ENCODE data around the gene FAU.

FAU gene

DNA sequence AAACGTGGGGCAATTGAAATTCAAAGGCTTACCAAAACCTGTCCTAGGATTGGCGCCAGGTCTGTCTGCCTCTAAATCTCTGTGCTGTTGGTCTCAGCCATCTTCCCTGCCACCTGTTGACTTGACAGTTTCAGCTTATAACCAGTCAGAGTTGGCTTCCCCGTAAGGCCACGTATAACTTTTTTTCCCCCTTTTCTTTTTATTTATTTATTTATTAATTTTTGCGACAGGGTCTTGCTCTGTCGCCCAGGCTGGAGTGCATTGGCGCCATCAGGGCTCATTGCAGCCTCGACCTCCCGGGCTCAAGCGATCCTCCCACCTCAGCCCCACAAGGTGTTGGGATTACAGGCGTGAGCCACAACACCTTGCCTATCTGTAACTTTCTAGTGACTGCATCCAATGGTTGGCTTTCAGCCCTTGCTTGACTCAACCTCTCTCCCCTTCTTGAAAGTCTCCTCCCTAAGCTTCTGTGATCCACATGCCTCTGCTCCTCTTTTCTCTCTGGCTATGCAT, 13.8 kb upstream of the FAU start:
- DNase-seq (ENCODE audit: low spot score): no peak

DNA sequence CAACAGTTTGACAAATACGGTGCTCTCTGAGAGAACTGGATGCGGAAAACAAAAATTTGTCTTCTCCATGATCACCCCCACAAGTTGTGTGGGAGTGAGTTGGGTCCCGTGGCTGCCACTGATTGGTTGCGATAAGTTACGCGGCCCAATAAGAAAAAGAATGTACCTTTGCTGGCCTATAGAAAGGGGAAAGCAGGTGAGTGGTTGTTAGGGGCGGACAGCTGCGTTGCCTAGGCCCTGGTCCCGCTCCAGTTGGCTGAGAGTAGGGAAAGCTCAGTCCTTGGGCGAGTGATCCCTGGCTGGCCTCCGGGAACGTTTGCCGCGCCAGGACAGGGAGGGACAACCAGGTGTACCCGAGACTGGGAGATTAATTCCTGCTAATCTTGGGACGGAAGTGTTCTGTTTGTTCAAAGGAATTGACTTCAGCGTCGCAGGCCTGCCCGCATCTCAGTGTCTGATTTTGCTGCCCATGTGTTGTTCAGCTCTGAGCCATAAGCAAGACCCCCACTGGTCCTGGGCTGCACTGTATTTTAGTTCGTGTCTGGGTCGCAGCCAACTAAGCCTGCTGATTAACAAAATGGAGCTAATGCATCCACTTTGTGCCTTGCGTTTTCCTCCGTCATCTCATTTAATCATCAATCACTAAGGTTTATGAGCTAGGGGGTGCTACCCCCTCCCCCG, 13.2 kb upstream of the FAU start:
- peak; percentile 97 for DNase-seq (ENCODE audit: low spot score)

DNA sequence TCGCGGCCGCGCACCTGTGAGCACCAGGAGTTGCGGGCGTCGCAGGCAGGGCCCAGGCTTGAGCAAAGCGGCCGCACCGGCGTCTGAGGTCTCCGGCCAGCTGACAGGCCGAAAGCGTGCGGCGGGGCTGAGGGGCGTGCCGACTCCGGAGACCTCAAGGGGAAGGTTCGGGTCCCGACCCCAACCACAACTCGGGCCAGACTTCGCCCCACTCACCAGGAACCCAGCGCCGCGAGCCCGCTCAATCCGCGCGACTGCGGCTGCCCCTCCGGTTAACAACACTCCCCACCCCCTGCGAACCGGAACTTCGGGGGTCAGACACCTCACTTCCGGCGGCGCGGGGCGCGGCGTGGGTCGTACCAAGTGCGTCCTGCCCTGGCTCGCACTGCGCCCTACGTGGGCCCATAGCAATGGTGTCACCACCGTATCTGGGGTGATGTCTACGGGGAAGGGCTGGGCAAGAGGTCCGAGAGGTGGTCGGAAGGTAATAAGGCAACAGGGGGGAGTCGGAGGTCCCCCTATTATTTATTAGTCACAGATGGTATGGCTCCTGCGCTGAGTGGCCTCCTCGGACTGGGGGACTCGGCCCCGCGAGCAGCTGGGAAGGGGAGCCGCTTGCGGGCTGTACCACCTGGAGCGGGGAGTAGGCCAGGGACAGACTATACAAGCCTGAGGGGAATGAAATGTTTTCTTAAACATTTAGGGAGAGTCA, 12.5 kb upstream of the FAU start, which contains the start of gene SYVN1:
SYVN1 (minus strand) TSS at position 280 of the 712 bp plus-strand sequence. CDS start 918 bp downstream, outside the sequence.
- DNase-seq (ENCODE audit: low spot score): peak; percentile 90

DNA sequence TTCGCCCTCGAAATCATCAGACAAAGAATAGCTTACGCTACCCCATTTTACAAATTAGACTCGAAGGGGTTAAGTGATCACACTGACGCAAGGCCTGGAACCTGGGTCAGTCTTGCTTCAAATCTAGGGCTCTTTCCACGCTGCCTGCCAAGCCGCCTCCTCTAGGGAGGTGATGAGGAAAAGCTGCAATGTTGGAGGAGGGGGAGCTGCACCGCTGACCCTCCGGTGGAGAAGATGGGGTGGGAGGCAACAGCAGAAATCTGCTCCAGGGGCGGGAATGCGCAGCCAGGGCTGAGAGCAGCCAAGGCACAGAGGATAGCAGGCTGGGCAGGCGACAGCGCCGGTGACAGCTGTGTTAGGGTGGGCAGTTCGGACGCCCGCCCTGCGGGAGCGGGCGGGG, 11.8 kb upstream of the FAU start:
- DNase-seq (ENCODE audit: low spot score): no peak

DNA sequence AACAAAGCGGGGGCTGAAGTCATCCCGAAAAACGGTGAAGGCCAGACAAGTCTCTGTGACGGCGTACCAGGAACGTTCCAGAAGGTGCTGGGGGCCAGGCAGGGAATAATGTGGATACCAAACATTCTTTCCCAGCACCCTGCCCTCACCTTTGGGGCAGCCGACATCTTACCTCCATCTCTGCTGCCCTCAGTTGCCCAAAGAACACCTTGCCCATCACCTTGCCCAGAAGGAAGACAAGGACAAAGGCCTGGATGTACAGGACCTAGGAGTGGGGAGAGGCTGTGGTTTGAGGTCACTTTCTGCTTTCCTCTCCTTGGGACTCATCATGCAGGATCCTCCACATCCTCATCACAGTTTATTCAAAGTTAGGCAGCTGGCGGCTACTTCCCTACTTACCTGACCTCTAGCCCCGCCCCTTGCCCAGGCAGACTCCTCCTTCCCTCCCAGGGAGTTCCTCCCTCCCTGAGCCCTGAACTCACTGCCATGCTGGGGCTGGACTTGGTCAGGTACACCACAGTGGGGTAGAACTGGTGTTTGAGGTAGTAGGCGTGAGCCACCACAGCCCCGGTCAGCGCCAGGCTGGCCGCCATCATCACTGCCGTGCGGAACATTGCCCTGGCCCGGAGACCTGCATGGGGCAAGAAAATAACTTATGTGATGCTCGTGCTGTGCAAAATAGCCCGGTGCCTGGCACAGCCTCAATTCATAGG, 11.2 kb upstream of the FAU start:
- DNase-seq (ENCODE audit: low spot score): peak; percentile 73

DNA sequence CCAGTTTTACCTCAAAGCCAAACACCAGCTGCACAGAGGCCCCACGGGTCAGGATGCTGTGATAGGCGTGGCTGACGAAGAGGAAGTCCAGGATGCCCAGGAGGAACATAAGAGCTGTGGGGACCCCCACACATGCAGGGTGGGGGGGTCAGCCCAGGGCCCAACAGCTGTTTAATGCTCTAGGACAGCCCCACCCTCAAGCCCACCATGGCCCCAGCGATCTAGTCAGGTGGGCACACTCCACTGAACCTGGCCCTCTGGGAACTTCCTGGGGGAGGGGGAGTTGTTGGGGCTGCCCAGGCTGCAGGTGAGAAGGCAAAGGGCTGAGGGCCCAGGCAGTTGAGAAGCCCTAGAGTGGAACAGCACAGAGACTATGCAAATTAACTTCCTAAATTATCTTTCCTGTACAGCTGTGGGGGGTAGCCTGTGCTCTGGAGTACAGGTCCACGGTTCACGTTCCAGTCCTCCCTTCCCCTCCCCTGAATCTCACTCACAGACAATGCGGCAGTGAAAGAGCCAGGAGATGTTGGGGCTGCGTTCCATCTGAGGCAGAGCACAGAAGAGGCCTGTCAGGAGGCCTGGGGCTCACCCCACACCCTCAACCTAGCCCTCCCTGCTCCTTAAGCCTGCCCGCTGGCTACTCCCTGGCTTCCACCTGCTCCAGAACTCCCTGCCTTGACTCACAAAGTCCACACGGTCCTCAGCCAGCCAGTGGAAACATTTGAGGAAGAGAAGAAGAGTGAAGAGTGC, 10.5 kb upstream of the FAU start:
- no peak for DNase-seq (ENCODE audit: low spot score)

DNA sequence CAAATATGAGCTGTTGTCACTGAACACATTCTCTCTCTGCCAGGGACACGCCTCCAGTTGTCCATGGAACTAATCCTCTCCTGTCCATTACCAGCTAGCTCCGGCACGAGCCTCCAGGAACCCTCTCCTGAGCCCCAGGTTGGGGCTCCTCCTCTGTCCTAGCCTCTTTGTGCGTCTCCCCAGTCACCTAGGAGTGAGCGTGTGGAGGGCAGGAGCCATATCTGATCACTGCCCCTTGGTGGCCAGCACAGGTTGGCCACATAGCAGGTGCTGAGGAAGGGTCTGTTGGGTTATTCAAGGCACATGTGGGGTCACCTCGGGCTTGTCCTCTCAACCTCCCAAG, 9.9 kb upstream of the FAU start:
- DNase-seq (ENCODE audit: low spot score): no peak

DNA sequence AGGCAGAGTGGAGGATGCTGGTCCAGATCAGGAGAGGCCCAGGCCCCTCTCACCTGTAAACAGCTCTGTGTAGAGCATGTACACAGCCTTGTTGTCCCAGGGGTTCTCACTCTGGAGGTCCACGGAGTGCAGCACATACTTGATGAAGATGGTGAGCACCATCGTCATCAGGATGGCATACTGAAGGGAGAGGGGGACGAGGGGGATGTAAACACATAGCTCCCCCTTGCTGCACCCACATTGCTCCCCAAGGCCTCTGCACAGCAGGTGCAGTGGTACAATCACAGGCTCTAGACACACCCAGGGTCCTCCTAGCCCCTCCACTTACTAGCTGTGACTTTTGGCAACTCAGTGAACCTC, 9.5 kb upstream of the FAU start:
- DNase-seq (ENCODE audit: low spot score): no peak

DNA sequence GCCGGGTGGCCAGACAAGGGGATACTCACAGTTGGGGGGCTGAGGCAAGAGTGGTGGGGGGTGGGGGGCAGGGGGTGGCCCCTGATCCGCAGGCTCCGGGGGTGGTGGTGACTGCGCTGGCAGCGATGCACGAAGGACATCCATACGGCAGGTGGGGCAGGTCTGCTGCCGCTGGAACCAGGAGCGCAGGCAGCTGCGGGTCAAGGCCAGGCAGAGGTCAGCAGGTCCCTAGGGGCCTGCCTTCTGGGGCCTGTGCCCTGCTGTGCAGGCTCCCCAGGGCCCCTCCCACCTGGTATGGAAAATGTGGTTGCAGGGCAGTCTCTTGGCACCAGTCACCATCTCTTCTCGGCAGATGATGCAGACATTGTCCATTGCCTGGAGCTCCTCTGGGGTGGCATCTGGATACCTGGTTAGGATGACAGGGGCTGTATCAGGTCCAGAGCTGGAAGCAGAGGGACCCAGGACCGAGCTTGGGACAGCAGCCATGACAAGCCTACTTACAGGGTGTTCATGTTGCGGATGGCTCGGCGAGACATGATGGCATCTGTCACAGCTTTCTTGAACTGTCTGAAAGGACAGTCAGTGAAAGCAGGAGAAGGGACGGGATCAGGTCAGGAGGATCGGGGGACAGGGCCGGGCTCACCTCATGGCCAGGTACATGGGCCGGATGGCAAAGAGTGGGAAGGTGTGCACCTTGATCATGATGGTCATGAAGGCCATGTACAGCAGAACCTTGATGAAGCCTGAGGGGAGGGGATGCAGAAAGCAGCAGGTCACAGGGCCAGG, 8.9 kb upstream of the FAU start:
- DNase-seq (ENCODE audit: low spot score): no peak

DNA sequence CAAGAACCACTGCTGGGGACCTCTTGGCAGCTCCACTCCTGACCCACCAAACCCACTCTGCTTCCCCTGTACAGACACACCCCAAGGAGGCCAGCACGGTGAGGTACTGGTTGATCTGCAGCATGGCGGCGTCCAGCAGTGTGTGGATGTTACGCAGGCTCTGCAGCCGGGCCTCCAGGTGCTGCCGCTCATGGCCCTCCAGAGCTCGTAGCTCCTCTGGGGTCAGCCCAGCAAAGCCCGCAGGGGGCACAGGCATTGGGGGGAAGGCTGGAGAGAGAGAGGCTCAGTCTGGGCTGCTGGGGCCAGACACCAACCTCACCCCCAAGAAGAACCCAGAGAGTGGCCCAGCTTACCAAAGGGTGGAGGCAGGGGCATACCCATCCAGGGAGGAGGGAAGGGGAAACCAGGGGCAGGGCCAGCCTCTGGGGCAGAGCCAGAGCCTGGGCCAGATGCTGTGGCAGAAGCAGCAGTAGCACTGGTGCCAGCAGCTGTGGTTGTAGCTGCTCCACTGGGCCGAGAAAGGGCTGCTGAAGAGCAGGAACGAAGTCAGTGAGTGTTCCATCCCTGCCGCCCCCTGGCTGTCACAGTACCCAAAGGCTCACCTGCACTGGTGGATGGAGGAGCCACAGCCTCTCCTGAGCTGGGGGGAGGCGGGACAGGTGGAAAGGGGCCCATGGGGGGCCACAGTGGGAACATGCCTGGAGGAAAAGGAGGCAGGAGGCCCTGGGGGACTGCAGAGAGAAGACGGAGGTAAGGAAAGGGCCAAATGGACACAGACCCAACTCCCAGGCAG, 7.9 kb upstream of the FAU start:
- DNase-seq (ENCODE audit: low spot score): no peak

DNA sequence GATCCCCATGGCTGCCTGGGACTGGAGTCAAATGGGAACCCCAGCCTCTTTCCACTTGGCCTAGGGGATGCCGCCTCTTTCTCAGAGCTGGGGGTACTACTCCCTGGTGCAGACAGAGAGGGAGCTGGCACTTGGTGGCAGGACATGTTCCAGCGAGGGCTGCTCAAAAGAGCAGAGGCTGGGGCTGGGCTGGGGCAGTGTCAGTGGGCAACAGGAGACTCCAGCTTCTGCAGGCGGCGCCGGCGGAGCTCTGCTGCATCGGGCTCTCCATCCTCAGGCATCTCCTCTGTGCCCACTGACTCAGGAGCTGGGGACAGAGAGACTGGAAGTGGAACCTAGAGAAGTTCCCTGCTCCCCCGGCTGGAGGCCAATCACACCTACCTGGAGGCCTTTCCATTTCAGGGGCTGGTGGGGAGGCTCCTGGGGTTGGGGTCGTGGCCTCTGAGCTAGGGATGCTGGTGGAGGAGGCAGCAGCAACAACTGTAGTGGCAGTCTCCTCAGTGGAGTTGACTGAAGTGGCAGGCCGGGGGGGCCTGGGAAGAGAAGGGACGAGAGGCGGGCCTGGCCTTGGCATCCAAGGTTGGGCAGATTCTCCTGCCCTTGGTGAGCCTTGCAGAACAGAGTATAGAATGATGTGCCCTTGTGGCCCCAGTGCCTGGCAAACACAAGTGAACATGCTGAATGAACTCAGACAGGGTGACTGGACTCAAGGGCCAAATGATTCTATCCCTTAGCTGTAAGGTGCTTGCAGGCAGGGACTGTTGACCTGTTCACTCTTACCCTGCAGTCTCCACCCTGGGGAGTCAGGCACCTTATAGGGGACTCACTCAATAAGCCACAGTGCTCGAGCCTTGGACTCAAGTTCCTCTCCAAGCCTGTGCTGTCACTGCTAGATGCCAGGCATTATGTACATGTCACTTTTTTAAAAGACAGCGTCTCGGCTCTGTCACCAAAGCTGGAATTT, 6.5 kb upstream of the FAU start:
- DNase-seq (ENCODE audit: low spot score): no peak

DNA sequence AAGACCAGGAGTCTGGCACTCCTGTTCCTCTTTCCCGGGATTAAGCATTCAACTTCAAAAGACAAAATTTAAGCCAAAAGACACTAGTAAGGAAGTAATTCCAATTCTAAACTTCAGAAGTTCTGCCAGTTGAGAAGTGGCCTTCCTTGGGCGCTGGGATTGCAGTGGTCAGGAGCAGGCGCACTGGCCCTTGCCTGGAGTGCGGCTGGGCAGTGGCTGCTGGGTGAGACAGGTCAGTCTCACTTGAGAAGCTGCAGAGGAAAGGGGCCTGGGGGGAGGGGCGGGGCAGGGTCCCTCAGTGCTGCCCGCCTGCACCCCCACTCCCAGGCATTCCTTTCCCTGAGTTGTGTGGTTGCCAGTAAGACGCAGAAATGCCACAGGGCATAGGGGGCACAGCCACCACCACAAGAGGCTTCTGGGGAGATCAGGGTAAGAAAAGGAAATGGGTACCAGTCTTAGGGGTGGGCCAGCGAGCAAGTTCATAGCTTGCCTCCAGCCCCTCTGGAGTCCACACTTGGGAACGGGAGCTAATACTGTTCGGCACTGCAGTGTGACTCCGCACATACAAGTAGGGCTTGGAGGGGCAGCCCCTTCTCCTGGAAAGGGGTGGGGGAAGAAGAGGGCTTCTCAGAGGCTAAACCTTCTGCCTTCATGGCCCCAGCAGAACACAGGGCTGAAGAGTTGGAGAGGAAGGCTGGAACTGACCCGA, 5.7 kb upstream of the FAU start:
- DNase-seq (ENCODE audit: low spot score): no peak

DNA sequence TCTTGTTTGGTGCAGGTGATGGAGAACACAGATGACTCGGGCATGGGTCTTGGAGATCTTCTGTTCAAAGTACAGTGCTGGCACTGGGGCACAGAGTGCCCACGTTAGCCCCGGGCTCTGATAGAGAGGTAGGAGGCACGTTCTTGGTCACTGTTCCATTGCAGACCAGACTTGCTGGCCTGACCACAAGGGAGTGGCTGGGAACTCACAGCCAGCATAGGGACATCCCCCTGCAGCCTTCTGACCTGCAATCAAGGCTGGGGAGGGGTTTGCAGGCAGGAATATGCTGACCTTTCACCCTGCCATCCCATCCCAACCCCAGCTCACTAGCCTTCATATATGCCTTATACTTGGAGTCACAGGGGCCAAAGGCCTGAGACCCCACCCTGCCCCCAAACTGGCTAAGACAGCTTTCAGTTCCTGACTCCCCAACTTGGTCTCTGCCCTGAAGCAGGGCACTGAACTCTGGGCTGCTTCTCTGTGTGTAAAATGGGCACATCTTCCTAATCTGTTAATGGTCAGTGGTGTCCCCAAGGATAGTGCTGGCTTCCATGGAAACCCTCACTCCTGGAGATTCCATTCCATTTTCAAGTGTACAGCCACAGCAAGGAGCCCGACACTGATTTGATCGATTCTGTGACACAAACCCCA, 4.8 kb upstream of the FAU start:
- DNase-seq (ENCODE audit: low spot score): no peak

DNA sequence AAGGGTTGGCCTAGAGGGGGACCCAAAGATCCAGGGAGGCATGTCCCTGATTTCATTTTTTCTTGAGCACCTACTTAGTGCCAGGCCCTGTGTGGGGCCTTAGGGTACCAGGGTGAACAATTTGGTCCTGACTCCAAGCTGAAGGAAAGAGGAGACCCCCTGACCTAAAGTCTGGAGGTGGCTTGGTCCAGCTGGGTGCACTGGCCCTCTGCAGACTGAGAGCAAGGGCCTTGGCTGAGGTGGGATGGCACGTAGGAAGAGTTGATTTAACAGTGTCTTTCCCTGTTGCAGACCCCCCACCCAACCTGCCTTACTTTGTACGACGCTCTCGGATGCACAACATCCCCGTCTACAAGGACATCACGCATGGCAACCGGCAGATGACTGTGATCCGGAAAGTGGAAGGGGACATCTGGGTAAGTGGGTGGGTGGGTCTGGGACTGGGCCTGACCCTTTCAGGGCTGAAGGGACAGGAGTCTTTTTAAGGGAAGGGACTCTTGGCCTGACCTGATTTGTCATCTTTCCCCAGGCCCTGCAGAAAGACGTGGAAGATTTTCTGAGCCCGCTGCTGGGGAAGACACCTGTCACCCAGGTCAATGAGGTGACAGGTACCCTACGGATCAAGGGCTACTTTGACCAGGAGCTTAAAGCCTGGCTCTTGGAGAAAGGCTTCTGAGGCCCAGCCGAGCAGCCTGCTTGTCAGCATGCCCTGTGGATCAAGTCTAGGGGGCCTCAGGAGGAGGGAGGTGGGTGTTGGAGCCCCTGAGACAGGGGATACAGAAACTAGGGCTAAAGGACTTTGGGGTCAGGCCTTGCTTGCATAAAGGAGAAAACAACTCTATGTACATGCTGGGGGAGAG, 3.5 kb upstream of the FAU start:
- DNase-seq (ENCODE audit: low spot score): no peak

DNA sequence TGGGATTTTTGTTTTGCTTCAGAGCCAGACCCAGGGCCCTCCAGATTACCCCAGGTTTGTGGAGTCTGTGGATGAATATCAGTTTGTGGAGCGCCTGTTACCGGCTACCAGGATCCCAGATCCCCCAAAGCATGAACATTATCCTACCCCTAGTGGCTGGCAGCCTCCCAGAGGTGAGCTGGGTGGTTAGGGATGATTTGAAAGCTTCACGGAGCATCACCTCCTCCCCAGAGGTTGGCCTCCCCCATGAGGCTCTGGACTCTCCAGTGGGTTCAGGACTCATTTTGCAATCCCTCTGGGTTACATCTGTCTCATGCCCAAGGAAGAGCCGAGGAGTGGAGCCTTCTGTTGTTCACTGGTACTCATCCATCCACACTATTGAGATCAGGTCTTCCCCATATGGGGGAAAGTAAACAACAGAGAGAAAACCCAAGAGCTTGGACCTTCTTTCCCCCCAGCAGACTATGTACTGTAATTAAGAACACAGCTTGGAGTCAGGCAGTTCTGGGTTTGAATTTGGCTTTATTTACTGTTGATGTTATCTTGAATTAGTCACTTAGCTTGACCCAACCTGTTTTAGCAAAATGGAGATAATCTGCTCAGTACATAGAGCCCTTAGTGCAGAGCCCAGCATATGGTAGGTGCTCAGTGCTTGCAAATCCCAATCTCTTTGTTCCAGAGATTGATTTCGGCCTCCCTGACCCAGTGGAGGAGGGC, 2.7 kb upstream of the FAU start:
- DNase-seq (ENCODE audit: low spot score): no peak

DNA sequence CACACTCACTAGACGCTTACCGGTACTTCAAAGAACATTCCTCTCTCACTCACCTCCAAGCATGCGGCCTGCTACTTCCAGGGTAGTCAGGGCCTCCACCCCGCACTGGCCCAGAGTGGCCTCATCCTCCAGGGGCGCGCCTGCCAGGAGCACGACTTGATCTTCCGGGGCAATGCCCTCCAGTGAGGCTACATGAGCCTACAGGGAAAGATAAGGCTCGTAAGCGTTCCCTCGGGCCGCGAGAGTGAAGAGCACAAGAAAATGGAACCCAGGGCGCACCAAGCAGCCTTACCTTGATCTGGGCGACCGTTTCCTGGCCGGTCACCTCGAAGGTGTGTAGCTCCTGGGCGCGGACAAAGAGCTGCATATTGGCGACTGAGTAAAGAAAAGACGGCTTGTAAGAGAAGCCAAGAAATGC, 478 bp downstream of the FAU start:
- DNase-seq (ENCODE audit: low spot score): no peak

DNA sequence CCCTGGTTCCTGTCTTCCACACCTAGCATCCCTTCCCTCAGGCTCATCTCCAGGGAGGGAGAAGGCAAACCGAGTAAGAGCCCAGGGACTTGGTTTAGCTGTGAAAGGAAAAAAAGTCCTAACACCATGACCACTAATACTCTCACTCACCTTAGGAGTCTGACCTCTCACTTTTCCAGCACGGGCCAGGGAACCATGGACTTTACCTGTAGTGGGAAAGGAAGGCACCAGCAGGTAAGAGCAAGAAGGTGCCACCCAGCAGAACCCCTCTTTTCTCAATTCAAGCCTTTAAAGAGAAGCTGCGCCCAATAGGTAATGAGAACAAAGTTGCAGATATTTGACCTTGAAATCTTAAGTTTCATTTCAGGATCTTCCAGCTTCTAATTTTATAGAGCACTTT, 1.1 kb downstream of the FAU start:
- DNase-seq (ENCODE audit: low spot score): no peak
